Measurements from ENCODE around the gene RUNX2.

RUNX2 gene

GRCh38 chr6:45689926-45690615 lies 361.9 kb downstream of the RUNX2 start:
- DNase-seq: no peak

GRCh38 chr6:45690846-45691245 lies 362.7 kb downstream of the RUNX2 start:
- no peak for DNase-seq

- DNase-seq: no peak
Measured at GRCh38 chr6:45691426-45691825, 363.3 kb downstream of the RUNX2 start.

GRCh38 chr6:45692021-45692420 lies 363.9 kb downstream of the RUNX2 start:
- DNase-seq: no peak

DNA sequence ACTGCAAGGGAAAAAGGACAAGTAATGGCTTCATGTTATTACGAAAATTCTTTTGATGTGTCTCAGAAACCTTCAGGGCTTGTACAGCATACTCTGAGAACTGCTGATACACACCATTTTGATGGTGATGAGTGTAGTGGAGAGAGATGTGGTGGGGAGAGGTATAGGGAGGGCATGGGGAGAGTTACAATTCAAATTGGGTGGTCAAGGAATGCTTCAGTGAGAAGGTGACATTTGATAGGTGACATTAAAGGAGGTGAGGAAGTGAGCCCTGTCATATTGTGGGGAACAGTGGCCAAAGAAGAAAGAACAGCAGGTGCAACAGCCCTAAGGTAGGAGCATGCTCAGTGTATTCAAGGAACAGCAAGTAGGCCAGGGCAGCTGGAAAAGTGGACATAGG lies 368.6 kb downstream of the RUNX2 start:
- no peak for DNase-seq

DNA sequence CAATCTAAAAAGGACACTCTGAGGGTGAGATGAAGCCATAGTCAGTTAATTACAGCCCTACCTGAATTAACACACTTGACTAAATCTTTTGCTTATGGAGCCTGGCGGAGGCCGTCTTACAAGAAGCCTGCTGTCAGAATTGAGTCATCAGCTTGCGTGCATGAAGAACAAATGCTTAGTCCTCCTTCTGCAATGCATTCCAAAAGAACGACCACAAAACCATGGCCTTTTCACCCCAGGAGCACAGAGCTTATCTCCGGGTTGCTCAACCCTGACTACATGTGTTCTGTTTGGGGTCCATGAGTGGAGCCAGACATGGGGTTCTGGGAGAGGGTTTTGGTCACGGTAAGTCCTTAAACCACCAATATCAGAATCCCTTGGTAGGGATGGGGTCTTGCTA lies 369.5 kb downstream of the RUNX2 start:
- no peak for DNase-seq

DNA sequence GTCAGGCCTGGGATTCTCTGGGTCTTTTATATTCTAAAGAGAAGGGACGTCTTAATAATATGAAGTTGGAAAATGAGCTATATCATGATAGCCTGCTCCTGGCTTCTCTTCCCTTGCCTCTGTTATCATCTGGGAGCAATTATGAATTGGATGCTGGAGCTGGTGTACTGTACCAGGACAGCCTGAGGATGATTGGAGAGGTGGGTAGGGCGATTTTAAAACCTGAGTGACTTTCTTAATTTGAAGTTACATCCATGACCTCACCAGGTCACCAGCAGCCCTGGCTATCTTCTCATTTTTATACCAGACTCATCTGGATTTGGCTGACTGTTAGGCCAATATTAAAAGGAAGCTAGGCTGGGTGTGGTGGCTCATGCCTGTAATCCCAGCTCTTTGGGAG lies 369.9 kb downstream of the RUNX2 start:
- DNase-seq: no peak

GRCh38 chr6:45699663-45700062 lies 371.5 kb downstream of the RUNX2 start:
- DNase-seq: no peak

DNA sequence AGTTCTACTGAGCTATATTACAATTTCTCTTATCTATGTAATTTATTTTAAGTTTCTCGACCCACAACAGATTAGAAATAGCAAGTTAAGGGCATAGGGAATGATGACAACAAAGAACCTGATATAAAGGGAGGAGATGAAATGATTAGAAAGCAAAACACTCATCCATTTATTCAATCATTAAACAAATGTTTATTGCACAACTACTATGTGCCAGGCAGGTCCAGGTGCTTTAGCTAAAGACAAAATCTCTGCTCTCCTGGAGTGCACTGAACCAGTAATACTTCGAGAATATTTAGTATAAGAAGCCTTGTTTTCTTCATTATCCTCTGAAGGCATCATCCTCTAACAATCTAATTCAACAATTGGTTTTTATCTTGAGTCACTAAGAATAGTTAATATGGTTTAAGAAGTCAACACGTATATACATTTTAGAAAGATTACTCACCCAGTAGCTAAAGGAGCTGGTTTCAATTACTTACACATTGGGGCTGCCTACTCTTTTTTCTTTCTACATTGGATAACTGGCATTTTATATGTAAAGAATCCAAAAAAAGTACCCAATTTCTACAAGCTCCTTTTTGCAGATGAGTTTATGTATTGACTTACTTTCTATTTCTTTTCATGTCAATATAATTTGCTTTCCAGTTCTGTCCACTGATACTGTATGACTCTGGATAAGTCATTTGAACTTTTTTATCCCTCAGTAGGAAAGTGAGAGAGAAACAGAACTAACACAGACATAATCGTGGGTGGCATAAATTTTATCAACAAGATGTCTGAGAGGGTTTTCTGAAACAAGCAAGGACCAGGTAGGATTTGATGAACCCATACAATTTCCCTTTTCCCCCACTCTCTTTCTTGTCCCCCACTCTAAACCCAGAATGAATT lies 375.0 kb downstream of the RUNX2 start:
- no peak for DNase-seq

DNA sequence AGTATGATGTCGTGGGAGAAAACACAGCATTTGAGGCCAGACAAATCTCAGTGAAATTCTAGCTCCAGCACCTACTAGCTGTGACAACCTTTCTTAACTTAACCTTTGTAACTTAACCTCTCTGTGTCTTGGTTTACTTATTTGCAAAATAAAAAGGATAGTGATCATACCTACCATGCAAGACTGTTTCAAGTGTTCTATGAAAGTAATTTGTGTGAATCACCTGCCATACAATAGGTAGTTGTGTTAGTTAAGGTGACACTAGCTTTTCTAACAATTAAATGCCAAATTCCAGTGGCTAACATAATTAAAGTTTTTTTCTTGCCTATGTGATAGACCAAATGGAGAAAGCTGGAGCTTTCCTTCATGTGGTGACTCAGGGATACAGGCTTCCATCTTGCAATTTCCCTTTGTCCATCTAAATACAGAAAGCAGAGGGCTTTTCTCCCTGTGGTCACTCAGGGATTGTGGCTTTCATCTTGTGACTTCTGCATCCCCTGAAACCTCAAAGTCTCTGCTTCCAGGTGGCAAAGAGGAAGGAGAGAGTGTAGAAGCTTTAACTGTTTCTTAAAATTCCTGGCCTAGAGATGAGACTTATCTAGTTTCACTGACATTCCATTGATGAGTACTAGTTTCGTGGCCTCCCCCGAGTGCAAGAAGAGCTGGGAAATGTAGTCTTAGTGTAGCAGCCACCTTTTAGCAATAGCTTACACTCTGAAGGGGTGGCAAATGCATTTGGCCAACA lies 376.1 kb downstream of the RUNX2 start:
- no peak for DNase-seq

- DNase-seq: no peak
Measured at GRCh38 chr6:45705137-45705855, 377.2 kb downstream of the RUNX2 start.

DNA sequence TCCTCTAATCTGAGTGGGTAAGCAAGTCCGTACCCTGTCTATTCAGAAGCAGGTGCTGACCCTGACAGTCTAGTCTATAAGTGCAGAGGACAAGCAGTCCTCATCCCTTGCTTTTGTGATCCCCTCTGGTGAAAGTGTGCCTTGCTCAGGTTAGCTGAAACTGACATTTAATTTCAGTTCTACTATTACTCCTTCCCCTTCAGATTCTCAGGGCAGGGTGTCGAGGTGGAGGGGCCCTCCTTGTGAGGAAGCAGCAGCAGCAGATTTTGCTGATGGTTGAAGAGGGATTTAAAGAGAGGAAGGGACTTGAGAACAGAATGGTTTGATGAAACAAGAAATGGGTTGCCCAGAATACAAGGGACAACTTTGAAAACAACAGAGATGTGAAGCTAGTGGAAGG lies 378.2 kb downstream of the RUNX2 start:
- no peak for DNase-seq

DNA sequence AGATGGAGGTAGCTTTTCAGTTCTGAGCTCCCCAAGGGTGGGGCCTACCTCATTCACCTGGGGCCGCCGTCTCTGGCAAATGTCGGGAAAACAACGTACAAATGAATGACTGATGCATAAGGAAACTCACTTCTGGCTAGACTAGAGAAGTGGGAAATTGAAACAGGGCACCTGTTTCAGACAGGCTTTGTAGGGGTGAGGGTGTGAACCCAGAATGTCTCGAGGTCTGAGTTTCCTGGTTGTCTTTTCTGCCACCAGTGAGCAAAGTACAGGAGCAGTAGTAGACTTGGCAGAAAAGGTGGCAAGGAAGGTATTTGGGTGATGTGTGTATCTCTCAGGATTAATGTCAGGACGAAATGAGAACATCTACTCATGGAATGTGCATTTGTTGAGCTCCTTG lies 379.0 kb downstream of the RUNX2 start:
- DNase-seq: no peak

DNA sequence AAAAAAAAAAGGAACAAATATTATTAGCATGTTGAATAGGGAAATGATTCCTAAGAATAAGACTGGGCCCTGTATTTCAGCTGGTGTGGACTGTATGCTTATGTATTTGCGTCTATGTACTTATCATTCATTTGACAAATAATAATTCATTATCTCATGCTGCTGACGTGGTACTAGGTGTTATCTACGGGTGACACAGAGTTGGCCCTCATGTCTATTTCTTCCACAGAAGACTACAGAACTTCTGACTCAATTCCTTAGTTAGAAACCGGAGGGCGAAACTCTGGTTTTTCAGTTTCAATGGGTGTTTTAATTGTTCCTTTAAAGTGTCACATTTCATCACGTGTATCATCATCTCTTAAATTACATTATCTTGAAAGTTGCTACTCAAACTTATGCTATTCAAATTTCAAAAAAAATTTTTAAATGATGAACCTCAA lies 381.7 kb downstream of the RUNX2 start:
- no peak for DNase-seq

DNA sequence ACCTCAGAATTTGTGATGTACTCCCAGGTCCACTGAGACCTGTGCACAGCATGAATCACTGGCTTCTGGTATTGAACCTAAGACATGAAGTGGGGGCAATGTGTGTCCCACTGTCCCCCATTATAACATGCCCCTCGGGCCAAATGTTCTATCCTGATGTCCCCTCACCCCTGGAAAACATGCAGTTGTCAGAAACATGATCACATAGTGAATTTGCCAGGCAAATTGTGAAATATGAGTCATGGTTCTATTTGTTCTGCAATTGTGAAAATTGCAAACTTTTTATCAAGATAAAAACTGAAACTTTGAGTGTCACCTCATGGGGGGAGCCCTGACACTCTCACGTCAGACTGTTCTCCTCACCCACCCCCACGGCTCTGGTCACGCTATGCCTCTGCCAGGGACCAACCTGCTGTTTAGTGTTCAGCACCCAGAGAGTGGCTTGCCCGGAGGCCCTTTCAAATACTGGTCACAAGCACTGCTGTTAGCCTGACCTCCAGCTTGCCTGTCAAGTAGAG lies 382.2 kb downstream of the RUNX2 start:
- DNase-seq: no peak

GRCh38 chr6:45712076-45712475 lies 383.9 kb downstream of the RUNX2 start:
- no peak for DNase-seq

GRCh38 chr6:45712786-45713185 lies 384.7 kb downstream of the RUNX2 start:
- DNase-seq: no peak
